PC-9 (cell line): Measurements from ENCODE around the gene EPHB4.

Source experiments
- CTCF ChIP-seq: fragments of 200-600 bp; sonication (generic); conservative IDR thresholded peaks from 2 replicates; pipeline ENCODE4 v1.6.1; 2017; ENCODE audit warnings: mixed run types, antibody characterized with exemption, mild to moderate bottlenecking, moderate library complexity
- EZH2 ChIP-seq: fragments of 200-600 bp; sonication (generic); IDR thresholded peaks from 2 replicates; pipeline ENCODE4 v1.8.0; 2017; ENCODE audit warnings: antibody characterized with exemption, low read depth

DNA sequence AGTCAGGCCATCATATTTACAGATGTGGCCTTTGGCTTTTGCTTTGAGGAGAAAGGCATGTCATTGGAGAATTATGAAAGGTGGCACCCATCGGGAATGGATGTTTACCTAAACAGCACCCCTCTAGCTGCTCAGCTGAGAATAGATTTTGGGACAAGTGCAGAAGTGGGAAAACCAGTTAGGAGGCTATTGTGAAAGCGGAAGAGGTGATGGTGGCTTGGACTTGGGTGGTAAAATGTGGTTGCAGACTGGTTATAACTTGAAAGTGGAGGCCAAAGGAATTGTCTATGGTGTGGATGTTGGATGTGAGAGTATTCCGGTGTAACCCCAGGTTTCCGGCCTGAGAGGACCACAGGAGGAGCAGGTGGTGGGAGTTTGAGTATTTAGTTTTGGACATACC is 20.0 kb upstream of the EPHB4 start:
- TF ChIP-seq CTCF (no peak), EZH2 (no peak)
